ENCODE results near the gene MAB21L3. TPM values are rescaled to one million over a fixed set of nuclear protein-coding genes. Genes with fewer than 3 reads are reported as not detected.

The MAB21L3 gene
- total RNA-seq, 2 experiments from 2014 or later, result not detected

- Mint-ChIP-seq H3K36me3 (ENCODE audit: low read depth) (peaks cover 5% of the 10 kb centered on the region), H3K27me3 (ENCODE audit: low read depth) (peaks cover 9% of the 10 kb centered on the region), H3K4me3 (no peak overlapping the region), H3K27ac (no peak overlapping the region), H3K4me1 (ENCODE audit: low read depth) (no peaks in the 10 kb centered on the region), H3K9me3 (ENCODE audit: insufficient read depth) (peaks cover 19% of the 10 kb centered on the region)
- ChIA-PET CTCF (no interaction called here), POLR2A (no interaction called here)
- DNase-seq (no peak), ATAC-seq (no peak)
Observed at GRCh38 chr1:116092752-116093489, 18.3 kb upstream of the MAB21L3 start.

- no peak for DNase-seq
- Mint-ChIP-seq H3K4me1 (ENCODE audit: low read depth) (no peaks in the 10 kb centered on the region), H3K27me3 (ENCODE audit: low read depth) (peaks cover 9% of the 10 kb centered on the region), H3K36me3 (ENCODE audit: low read depth) (peaks cover 4% of the 10 kb centered on the region), H3K4me3 (no peak overlapping the region), H3K27ac (no peak overlapping the region), H3K9me3 (ENCODE audit: insufficient read depth) (peaks cover 10% of the 10 kb centered on the region)
- ChIA-PET POLR2A (no interaction called here), CTCF (no interaction called here)
- ATAC-seq, result no peak
Observed at GRCh38 chr1:116095027-116095426, 16.2 kb upstream of the MAB21L3 start.

GRCh38 chr1:116096013-116096618 lies 15.1 kb upstream of the MAB21L3 start:
- Mint-ChIP-seq H3K27me3 (ENCODE audit: low read depth) (peaks cover 10% of the 10 kb centered on the region), H3K36me3 (ENCODE audit: low read depth) (no peaks in the 10 kb centered on the region), H3K4me1 (ENCODE audit: low read depth) (no peaks in the 10 kb centered on the region), H3K4me3 (no peak overlapping the region), H3K27ac (no peak overlapping the region), H3K9me3 (ENCODE audit: insufficient read depth) (peaks cover under 1% of the 10 kb centered on the region)
- POLR2A ChIA-PET, result no interaction called here
- ATAC-seq (no peak), DNase-seq (no peak)
- CTCF ChIA-PET, result interaction anchor here (0.7 kb wide), 1 partner anchor 31 kb away, joined by 3 read pairs; no protein-coding TSS in a partner anchor

GRCh38 chr1:116097626-116098025 lies 13.6 kb upstream of the MAB21L3 start:
- peaks cover 12% of the 10 kb centered on the region for H3K27me3 Mint-ChIP-seq (ENCODE audit: low read depth)
- no peak overlapping the region for H3K4me3 Mint-ChIP-seq
- ATAC-seq (no peak), DNase-seq (no peak)
- H3K4me1 Mint-ChIP-seq (ENCODE audit: low read depth), result no peaks in the 10 kb centered on the region
- no peaks in the 10 kb centered on the region for H3K9me3 Mint-ChIP-seq (ENCODE audit: insufficient read depth)
- POLR2A ChIA-PET, result no interaction called here
- no peak overlapping the region for H3K27ac Mint-ChIP-seq
- CTCF ChIA-PET, result no interaction called here
- no peaks in the 10 kb centered on the region for H3K36me3 Mint-ChIP-seq (ENCODE audit: low read depth)

- Mint-ChIP-seq H3K4me3 (no peak overlapping the region), H3K9me3 (ENCODE audit: insufficient read depth) (no peaks in the 10 kb centered on the region), H3K36me3 (ENCODE audit: low read depth) (no peaks in the 10 kb centered on the region), H3K27me3 (ENCODE audit: low read depth) (peaks cover 11% of the 10 kb centered on the region), H3K4me1 (ENCODE audit: low read depth) (no peaks in the 10 kb centered on the region), H3K27ac (no peak overlapping the region)
- no peak for ATAC-seq
- DNase-seq, result no peak
- ChIA-PET CTCF (no interaction called here), POLR2A (no interaction called here)
Observed at GRCh38 chr1:116099379-116099778, 11.8 kb upstream of the MAB21L3 start.

- Mint-ChIP-seq H3K27ac (no peak overlapping the region), H3K4me3 (no peak overlapping the region), H3K36me3 (ENCODE audit: low read depth) (no peaks in the 10 kb centered on the region), H3K9me3 (ENCODE audit: insufficient read depth) (no peaks in the 10 kb centered on the region), H3K27me3 (ENCODE audit: low read depth) (peaks cover 11% of the 10 kb centered on the region), H3K4me1 (ENCODE audit: low read depth) (no peaks in the 10 kb centered on the region)
- ATAC-seq, result no peak
- no peak for DNase-seq
- POLR2A ChIA-PET, result no interaction called here
- CTCF ChIA-PET, result no interaction called here
Observed at GRCh38 chr1:116099919-116100318, 11.3 kb upstream of the MAB21L3 start.

GRCh38 chr1:116104667-116105066 lies 6.5 kb upstream of the MAB21L3 start:
- Mint-ChIP-seq H3K27ac (no peak overlapping the region), H3K4me3 (no peak overlapping the region), H3K36me3 (ENCODE audit: low read depth) (no peaks in the 10 kb centered on the region), H3K9me3 (ENCODE audit: insufficient read depth) (no peaks in the 10 kb centered on the region), H3K4me1 (ENCODE audit: low read depth) (no peaks in the 10 kb centered on the region), H3K27me3 (ENCODE audit: low read depth) (peaks cover 9% of the 10 kb centered on the region)
- ChIA-PET CTCF (no interaction called here), POLR2A (no interaction called here)
- DNase-seq (no peak), ATAC-seq (no peak)

- H3K9me3 Mint-ChIP-seq (ENCODE audit: insufficient read depth), result no peaks in the 10 kb centered on the region
- ChIA-PET POLR2A (no interaction called here), CTCF (interaction anchor here (1.4 kb wide), 1 partner anchor 379 kb away, joined by 4 read pairs; no protein-coding TSS in a partner anchor)
- ATAC-seq (no peak), DNase-seq (no peak)
- no peak overlapping the region for H3K27ac Mint-ChIP-seq
- H3K4me1 Mint-ChIP-seq (ENCODE audit: low read depth), result no peaks in the 10 kb centered on the region
- no peak overlapping the region for H3K4me3 Mint-ChIP-seq
- peaks cover 9% of the 10 kb centered on the region for H3K27me3 Mint-ChIP-seq (ENCODE audit: low read depth)
- no peaks in the 10 kb centered on the region for H3K36me3 Mint-ChIP-seq (ENCODE audit: low read depth)
Observed at GRCh38 chr1:116105996-116106395, 5.2 kb upstream of the MAB21L3 start.

- no peak overlapping the region for H3K27ac Mint-ChIP-seq
- ATAC-seq, result no peak
- POLR2A ChIA-PET, result no interaction called here
- H3K4me3 Mint-ChIP-seq, result no peak overlapping the region
- CTCF ChIA-PET, result interaction anchor here (1.4 kb wide), 1 partner anchor 379 kb away, joined by 4 read pairs; no protein-coding TSS in a partner anchor
- H3K36me3 Mint-ChIP-seq (ENCODE audit: low read depth), result no peaks in the 10 kb centered on the region
- H3K9me3 Mint-ChIP-seq (ENCODE audit: insufficient read depth), result no peaks in the 10 kb centered on the region
- H3K4me1 Mint-ChIP-seq (ENCODE audit: low read depth), result no peaks in the 10 kb centered on the region
- no peak for DNase-seq
- peaks cover 8% of the 10 kb centered on the region for H3K27me3 Mint-ChIP-seq (ENCODE audit: low read depth)
Observed at GRCh38 chr1:116106646-116107045, 4.6 kb upstream of the MAB21L3 start.

- ChIA-PET CTCF (no interaction called here), POLR2A (no interaction called here)
Observed at GRCh38 chr1:116107371-116107770, 3.8 kb upstream of the MAB21L3 start.

GRCh38 chr1:116111524-116112021 lies 374 bp downstream of the MAB21L3 start:
- DNase-seq (no peak), ATAC-seq (no peak)
- ChIA-PET POLR2A (no interaction called here), CTCF (no interaction called here)
- H3K36me3 Mint-ChIP-seq (ENCODE audit: low read depth), result no peaks in the 10 kb centered on the region
- H3K27ac Mint-ChIP-seq, result no peak overlapping the region
- no peak overlapping the region for H3K4me3 Mint-ChIP-seq
- no peaks in the 10 kb centered on the region for H3K4me1 Mint-ChIP-seq (ENCODE audit: low read depth)
- no peaks in the 10 kb centered on the region for H3K9me3 Mint-ChIP-seq (ENCODE audit: insufficient read depth)
- peaks cover 15% of the 10 kb centered on the region for H3K27me3 Mint-ChIP-seq (ENCODE audit: low read depth)

More at GRCh38 chr1:116107371-116107770, 3.8 kb upstream of the MAB21L3 start:
- Mint-ChIP-seq H3K27me3 (ENCODE audit: low read depth) (peaks cover 9% of the 10 kb centered on the region), H3K4me1 (ENCODE audit: low read depth) (no peaks in the 10 kb centered on the region), H3K27ac (no peak overlapping the region), H3K36me3 (ENCODE audit: low read depth) (no peaks in the 10 kb centered on the region), H3K4me3 (no peak overlapping the region), H3K9me3 (ENCODE audit: insufficient read depth) (no peaks in the 10 kb centered on the region)
- ATAC-seq, result no peak
- no peak for DNase-seq

- ChIA-PET POLR2A (no interaction called here), CTCF (no interaction called here)
- Mint-ChIP-seq H3K27me3 (ENCODE audit: low read depth) (peaks cover 15% of the 10 kb centered on the region), H3K4me3 (no peak overlapping the region), H3K36me3 (ENCODE audit: low read depth) (no peaks in the 10 kb centered on the region), H3K4me1 (ENCODE audit: low read depth) (no peaks in the 10 kb centered on the region), H3K27ac (no peak overlapping the region), H3K9me3 (ENCODE audit: insufficient read depth) (no peaks in the 10 kb centered on the region)
- no peak for DNase-seq
- no peak for ATAC-seq
Observed at GRCh38 chr1:116112388-116113140, 1.4 kb downstream of the MAB21L3 start.
